NCI-H128 (cell line): Measurements from ENCODE around the gene OSBPL10.
"Not testable (repeated sequence)": the region's sequence is repeated elsewhere in the genome, so short reads cannot be mapped to it uniquely, and the experiment has no call there.

Source experiments
- DNase-seq: peaks from one replicate; lab custom pipeline; 2025; ENCODE audit not compliant: unreplicated experiment; lab: John Stamatoyannopoulos, UW

Gene OSBPL10

GRCh38 chr3:31714495-31715280 lies 266.4 kb downstream of the OSBPL10 start:
- no peak for DNase-seq

GRCh38 chr3:31713816-31714215 lies 267.2 kb downstream of the OSBPL10 start:
- DNase-seq, result no peak

DNA sequence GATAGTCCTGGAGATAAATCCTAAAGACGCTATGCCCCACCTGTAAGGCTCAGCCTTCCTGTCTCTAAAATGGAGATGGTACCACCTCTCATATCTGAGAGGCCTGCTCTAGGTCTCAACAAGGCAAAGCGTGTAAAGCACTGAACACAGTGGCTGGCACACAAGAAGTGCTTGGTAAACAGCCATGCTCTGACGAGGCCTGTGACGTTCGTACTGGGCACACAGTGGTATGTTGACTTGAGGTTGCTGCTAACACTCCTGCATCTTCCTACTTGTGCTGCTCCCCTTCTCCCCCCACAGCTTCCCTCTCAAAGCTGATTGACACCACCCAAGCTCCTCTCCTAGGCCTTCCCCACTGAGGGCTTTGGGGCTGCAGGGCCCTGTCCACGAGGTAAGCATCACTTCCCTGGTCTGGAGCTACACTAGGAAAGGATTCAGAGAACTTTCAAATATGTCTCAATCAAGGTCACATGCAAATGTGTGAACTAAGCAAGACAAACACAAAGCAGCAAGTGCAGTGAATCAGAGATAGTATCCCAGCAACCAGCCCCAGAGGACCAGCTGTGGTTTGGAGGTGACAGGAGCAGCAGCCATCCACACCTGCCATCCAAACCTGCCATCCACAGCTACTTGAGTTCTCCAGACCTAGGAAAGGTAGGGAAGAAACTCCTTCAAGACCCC lies 270.8 kb downstream of the OSBPL10 start:
- no peak for DNase-seq

- no peak for DNase-seq
These were observed 271.5 kb downstream of the OSBPL10 start for GRCh38 chr3:31709526-31709925.

- DNase-seq, result no peak
These were observed 272.1 kb downstream of the OSBPL10 start for GRCh38 chr3:31709005-31709404.

- no peak for DNase-seq
These were observed 273.8 kb downstream of the OSBPL10 start for GRCh38 chr3:31707286-31707685.

DNA sequence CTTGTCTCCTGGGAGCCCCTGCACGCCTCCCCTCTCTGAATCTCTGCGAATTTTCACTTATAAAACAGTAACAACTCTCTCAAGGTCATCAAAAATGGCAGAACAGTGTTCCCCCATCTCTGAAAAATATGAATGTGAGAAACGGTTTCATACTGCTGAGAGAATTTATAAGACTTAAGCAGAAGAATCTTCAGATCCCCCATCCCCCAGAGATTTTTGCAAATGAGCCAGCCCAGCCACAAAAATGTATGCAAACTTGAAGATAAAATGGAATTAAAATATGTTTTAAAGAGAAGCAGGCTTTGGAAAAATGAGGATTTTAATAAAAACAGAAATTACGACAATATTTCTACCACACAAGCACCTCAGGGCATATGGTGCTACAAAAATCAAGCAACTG lies 275.3 kb downstream of the OSBPL10 start:
- no peak for DNase-seq

DNA sequence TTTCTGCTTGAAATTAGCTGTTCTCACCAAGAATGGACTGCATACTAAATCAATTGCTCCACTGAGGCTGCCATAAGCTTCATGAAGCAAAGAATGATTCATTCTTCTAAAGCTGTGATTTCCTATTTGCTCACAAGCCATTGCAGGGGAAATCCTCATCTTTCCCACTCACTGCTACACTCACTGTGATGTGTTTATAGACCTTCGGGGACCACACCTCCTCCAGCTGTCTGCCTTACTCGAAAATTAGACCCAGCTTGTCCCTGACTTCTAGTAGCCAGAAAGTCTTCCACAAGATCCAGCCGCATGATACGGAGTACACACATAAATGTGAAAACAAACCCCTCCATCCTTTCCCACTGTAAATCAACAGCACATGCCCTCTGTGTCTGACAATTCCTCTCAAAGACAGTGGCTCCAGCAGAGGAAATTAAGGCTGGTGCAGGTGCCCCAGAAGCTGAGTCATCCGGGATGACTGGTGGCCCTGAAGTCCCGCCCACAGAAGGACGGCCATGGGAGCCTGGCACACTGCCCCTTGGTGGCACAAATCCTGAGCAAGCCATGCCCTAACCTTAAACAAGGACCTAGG lies 276.4 kb downstream of the OSBPL10 start:
- DNase-seq, result no peak

DNA sequence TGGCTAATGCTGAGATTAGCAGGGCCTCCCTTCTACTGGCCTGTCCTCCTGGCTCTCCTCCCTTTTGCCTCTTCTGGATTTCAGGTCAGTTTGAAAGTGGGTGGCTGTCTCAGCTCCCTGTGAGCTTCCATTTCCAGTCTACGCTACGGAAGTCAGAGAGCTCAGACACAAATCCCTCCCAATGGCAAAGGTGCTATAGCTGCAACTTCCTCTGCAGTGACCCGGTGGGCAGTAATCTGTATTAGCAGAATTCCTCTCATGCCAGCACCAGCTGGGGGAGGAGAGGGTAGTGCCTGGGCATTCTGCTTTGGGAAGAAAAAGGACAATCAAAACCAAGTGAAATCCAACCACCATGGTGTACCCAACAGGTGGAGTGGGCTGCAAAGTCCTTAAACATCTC lies 276.9 kb downstream of the OSBPL10 start:
- no peak for DNase-seq

GRCh38 chr3:31701286-31701685 lies 279.8 kb downstream of the OSBPL10 start:
- DNase-seq, result no peak

DNA sequence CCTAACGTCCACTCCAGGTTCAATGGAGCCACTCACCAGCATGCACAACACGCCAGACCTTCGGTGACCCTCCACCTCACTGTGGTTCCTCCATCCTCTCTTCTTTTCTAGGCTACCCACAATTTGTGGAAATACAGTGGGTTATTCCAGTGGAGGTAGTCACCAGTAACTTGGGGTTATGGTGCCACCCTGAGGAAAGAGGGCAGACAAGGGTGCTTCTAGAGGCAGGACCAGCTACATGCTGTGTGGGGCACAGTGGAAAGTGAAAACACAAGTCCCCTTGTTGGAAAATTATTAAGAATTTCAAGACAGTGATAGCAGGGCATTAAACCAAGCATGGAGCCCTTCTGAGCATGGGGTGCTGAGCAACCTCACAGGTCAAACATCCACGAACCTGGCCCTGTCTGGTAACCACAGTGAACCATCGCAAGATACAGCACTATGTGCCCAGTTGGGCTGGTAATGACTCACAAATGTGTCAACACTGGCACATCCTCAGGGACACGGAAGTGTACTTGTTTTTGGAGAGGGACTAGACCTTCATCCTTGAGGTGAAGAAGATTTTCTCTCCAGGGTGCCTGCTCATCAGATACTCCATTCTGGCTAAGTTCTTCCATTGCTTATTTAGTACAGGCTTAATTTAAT lies 281.6 kb downstream of the OSBPL10 start:
- DNase-seq, result no peak

- no peak for DNase-seq
These were observed 284.1 kb downstream of the OSBPL10 start for GRCh38 chr3:31696815-31697548.

DNA sequence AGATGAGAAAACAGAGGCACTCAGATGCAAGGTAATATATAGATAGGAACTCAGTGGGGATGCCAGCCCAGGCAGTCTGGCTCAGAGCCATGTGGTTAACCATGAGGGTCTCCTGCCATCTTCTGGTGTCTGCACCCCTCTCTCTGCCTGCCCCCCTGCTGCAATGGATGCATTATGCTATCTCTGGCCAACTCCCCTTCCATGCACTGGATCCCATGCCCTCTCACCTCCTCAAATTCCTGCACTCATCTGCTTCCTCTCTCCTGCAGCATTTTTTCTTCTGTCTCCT lies 285.1 kb downstream of the OSBPL10 start:
- no peak for DNase-seq

DNA sequence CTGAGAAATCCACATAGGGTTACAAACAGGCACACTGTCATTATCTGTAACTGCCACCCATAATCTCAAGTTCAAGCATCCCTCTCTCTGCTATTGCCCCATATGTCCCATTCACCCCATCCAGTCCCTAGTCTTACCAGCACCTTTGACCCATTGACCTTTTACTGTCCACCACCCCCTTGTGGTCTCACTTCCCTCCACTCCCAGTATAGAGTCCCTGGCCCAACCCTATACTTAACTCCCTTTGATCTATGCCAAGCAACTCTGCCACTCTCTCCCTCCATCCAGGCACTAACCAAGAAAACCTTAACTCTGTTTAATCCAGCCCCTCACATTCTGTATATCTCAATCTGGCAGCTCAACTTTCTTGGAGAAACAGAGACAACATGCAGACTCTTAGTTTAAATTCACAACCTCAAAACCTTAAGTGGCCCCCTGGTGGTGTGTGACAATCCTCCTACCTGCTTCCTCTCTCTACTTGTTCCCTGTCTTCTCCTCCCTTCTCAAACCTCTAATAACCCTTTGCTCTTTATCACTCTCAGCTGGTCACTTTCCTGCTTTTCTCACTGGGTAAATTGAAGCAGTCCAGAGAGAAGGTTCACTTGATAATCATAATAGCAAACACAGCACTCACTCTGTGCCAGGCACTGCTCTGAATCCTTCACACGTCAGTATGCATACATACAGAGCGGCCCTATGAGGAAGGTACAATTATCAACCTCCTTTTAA lies 285.6 kb downstream of the OSBPL10 start:
- DNase-seq, result no peak

DNA sequence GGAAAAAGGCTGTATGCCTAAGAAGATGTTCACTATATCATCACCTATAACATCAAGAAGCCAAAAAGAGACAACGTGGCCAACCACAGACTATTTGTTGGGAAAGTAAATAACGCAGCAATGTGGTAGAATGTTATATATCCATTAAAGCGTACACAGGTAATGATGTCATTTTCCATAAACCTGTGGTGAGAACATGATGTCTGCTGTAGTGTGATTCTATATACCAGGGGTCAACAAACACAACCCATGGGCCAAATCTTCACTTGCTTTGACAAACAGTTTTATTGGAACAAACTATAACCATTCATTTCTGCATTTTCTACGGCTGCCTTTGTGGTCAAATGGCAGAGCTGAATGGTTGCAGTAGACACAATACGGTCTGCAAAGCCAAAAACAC lies 287.7 kb downstream of the OSBPL10 start:
- no peak for DNase-seq

DNA sequence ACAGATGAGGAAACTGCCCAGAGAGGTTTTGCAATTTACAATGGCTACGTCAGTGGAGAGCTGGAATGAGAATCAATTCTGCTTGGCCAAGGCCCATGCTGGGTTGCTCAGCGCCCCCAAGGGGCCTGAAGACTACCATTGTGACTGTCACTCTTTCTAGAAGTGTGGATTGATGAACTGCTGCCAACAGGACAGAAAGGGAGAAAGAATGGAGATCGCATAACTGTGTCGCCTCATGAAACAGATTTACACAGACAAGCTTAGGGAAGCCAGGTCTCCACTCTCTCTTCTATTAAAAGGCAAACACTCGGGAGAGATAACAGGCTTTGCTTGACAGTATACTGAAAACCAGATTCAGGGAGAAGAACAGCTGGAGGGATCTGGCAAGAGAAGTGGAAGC lies 288.3 kb downstream of the OSBPL10 start:
- DNase-seq, result no peak

- DNase-seq, result no peak
These were observed 290.3 kb downstream of the OSBPL10 start for GRCh38 chr3:31690771-31691170.

DNA sequence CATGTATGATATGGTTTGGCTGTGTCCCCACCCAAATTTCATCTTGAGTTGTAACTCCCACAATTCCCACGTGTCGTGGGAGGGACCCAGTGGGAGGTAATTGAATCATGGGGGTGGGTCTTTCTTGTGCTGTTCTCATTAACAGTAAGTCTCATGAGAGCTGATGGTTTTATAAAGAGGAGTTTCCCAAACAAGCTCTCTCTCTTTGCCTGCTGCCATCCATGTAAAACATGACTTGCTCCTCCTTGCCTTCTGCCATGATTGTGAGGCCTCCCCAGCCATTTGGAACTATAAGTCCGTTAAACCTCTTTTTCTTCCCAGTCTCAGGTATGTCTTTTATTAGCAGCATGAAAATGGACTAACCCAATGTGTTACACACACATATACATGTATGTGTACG lies 291.5 kb downstream of the OSBPL10 start:
- not testable (repeated sequence) for DNase-seq

DNA sequence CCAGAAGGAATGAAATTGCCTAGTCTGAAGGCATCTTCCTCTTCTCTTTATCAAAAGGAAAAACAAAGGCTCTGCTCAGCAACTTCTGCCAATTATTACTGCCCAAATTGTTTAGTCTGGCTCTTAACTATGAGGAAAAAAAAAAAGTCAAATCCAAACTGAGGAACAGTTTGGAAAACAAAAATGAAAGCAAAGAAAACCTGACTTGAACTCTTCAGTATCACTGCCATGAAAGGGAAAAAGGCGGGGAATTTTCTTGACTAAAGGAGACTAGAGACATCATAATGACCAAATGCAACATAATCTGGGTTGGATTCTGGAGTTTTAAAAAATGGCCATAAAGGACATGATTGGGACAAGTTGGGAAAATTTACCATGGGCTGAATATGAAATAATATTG lies 292.1 kb downstream of the OSBPL10 start:
- DNase-seq, result no peak

- no peak for DNase-seq
These were observed 293.9 kb downstream of the OSBPL10 start for GRCh38 chr3:31687020-31687802.
